A673 (cell line): ENCODE data around the gene COLEC12. TPM values are rescaled to one million over a fixed set of nuclear protein-coding genes. Genes with fewer than 3 reads are reported as not detected.
"Not testable (repeated sequence)": the region's sequence is repeated elsewhere in the genome, so short reads cannot be mapped to it uniquely, and the experiment has no call there.

ENCODE experiments used
- BruUV-seq: library from RNA; stranded (reverse); fragments of 400-500 nt; replicated peaks from 2 replicates; lab custom pipeline; 2021; lab: Mats Ljungman, UMichigan
- CTCF ChIA-PET: fragments of 300-600 bp; sonication (Branson Sonifier 250); formaldehyde crosslinking; loops from one replicate; lab custom pipeline; 2022; ENCODE audit warnings: antibody characterized with exemption; lab: Charles Lee
- POLR2A ChIA-PET: fragments of 300-600 bp; sonication (Branson Sonifier 250); formaldehyde crosslinking; loops from one replicate; lab custom pipeline; 2022; ENCODE audit warnings: antibody characterized with exemption; ENCODE audit not compliant: low non-redundant PET; lab: Charles Lee
- DNase-seq: peaks from one replicate; pipeline ENCODE4 v3.0.0-alpha.2; 2015; ENCODE audit warnings: low spot score
- H3K27ac ChIP-seq: fragments of 200-600 bp; sonication (generic); 2 replicates; pipeline ENCODE4 v1.5.1; 2016; ENCODE audit warnings: mixed run types, low read depth, mild to moderate bottlenecking, mixed read lengths, antibody characterized with exemption, low read length; ENCODE audit not compliant: poor library complexity, severe bottlenecking
- H3K27me3 ChIP-seq: fragments of 200-600 bp; sonication (generic); replicated peaks from 2 replicates; pipeline ENCODE4 v1.6.1; 2017; ENCODE audit warnings: mixed run types, low read depth, mild to moderate bottlenecking, mixed read lengths, antibody characterized with exemption, low read length; ENCODE audit not compliant: insufficient read depth, poor library complexity
- H3K36me3 ChIP-seq: fragments of 200-600 bp; sonication (generic); 2 replicates; pipeline ENCODE4 v1.6.1; 2016; ENCODE audit warnings: mixed run types, mild to moderate bottlenecking, mixed read lengths, antibody characterized with exemption, low read length; ENCODE audit not compliant: insufficient read depth, poor library complexity, severe bottlenecking
- H3K4me1 ChIP-seq: fragments of 200-600 bp; sonication (generic); 2 replicates; pipeline ENCODE4 v1.6.1; 2017; ENCODE audit warnings: mixed run types, mild to moderate bottlenecking, mixed read lengths, antibody characterized with exemption, low read length; ENCODE audit not compliant: insufficient read depth, poor library complexity, severe bottlenecking
- H3K4me3 ChIP-seq: fragments of 200-600 bp; sonication (generic); 2 replicates; pipeline ENCODE4 v1.5.1; 2016; ENCODE audit warnings: low read depth, mixed run types, mild to moderate bottlenecking, mixed read lengths, low read length; ENCODE audit not compliant: poor library complexity, severe bottlenecking
- H3K9me3 ChIP-seq: fragments of 200-600 bp; sonication (generic); 2 replicates; pipeline ENCODE4 v1.6.1; 2016; ENCODE audit warnings: mixed run types, low read depth, mild to moderate bottlenecking, mixed read lengths, antibody characterized with exemption, low read length; ENCODE audit not compliant: poor library complexity, severe bottlenecking
- EZH2 ChIP-seq: fragments of 200-600 bp; sonication (generic); IDR thresholded peaks from 2 replicates; pipeline ENCODE4 v1.6.1; 2017; ENCODE audit warnings: borderline replicate concordance, low read depth, mild to moderate bottlenecking, mixed read lengths, antibody characterized with exemption, low read length; ENCODE audit not compliant: poor library complexity, severe bottlenecking
- intact Hi-C: fragments of 100-400 bp; cut with micrococcal nuclease; formaldehyde crosslinking; loops from one replicate; pipeline ENCODE4 v1.10.0; 2022; ENCODE audit not compliant: unreplicated experiment
- total RNA-seq: library from RNA; stranded (reverse); gene quantifications from 2 replicates; pipeline ENCODE4 v1.2.3, GENCODE V29; 2021
- TF ChIP-seq, protein P1 (sequence below): fragments of 300-800, 200-600 bp; sonication (generic); conservative IDR thresholded peaks from 2 replicates; pipeline ENCODE4 v1.5.1; 2017; ENCODE audit warnings: low read depth, mild to moderate bottlenecking, antibody characterized with exemption, low read length, moderate library complexity, mixed read lengths

Gene COLEC12
- total RNA-seq, 1 experiment from 2014 or later: 0.86 TPM

DNA sequence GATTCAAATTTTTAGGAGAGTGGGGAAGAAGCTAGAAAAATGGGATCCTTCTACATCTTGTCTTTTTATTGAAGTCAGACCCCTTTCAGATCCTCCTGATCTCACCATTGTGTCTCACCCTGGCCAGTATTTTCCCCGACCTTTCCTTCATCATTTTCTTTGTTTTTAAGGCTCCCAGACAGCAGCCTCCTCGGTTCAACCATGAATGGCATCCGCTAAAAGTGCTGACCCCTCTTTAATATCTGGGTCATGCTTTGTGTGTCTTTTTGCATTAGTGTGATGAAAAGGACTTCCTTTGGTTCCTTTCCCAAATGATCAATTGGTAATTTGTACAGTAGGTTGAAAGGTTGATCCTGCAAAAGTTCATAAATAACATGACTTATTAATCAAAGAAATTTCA is 205.9 kb downstream of the COLEC12 start:
- H3K27ac ChIP-seq: no peak overlapping the region
- no peak for TF ChIP-seq EZH2
- TF ChIP-seq, protein P1, sequence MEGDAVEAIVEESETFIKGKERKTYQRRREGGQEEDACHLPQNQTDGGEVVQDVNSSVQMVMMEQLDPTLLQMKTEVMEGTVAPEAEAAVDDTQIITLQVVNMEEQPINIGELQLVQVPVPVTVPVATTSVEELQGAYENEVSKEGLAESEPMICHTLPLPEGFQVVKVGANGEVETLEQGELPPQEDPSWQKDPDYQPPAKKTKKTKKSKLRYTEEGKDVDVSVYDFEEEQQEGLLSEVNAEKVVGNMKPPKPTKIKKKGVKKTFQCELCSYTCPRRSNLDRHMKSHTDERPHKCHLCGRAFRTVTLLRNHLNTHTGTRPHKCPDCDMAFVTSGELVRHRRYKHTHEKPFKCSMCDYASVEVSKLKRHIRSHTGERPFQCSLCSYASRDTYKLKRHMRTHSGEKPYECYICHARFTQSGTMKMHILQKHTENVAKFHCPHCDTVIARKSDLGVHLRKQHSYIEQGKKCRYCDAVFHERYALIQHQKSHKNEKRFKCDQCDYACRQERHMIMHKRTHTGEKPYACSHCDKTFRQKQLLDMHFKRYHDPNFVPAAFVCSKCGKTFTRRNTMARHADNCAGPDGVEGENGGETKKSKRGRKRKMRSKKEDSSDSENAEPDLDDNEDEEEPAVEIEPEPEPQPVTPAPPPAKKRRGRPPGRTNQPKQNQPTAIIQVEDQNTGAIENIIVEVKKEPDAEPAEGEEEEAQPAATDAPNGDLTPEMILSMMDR: no peak
- no peaks in the 10 kb centered on the region for H3K36me3 ChIP-seq
- intact Hi-C loops: loop anchor here (5.0 kb wide), 2 partner anchors 173 to 538 kb away; no protein-coding TSS in a partner anchor
- ChIA-PET POLR2A (no interaction called here), CTCF (interaction anchor here (0.6 kb wide), 1 partner anchor 228 kb away, joined by 3 read pairs; no protein-coding TSS in a partner anchor)
- no peaks in the 10 kb centered on the region for H3K9me3 ChIP-seq
- no peaks in the 10 kb centered on the region for H3K4me1 ChIP-seq
- H3K27me3 ChIP-seq: no peaks in the 10 kb centered on the region
- BruUV-seq: no TSS peak
- H3K4me3 ChIP-seq: no peak overlapping the region
- no peak for DNase-seq

DNA sequence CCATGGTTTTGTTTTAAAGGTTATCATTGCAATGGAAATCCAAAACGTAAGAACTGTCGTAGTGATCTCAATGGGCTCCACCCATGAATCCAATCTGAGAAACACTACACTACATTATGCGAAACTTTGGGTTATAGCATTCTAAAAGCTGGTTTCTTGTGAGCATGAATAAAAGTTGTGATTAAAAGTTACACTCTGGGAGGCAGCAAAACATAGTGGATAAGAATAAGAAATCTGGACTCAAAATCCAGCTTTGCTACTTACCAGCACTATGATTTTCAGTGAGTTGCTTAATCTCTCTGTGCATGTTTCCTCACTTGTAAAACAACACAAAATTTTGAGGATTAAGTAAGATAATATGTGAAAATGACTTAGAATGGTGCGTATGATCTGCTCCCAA is 207.0 kb downstream of the COLEC12 start:
- no peak for DNase-seq
- TF ChIP-seq EZH2: no peak
- TF ChIP-seq, protein P1: no peak
- no peaks in the 10 kb centered on the region for H3K9me3 ChIP-seq
- ChIA-PET CTCF (interaction anchor here (0.9 kb wide), 2 partner anchors 325 to 546 kb away, joined by 3 read pairs; no protein-coding TSS in a partner anchor), POLR2A (no interaction called here)
- H3K4me1 ChIP-seq: no peaks in the 10 kb centered on the region
- no peaks in the 10 kb centered on the region for H3K27me3 ChIP-seq
- no peaks in the 10 kb centered on the region for H3K36me3 ChIP-seq
- H3K4me3 ChIP-seq: no peak overlapping the region
- intact Hi-C loops: loop anchor here (5.0 kb wide), 2 partner anchors 174 to 539 kb away; no protein-coding TSS in a partner anchor
- H3K27ac ChIP-seq: no peak overlapping the region
- no TSS peak for BruUV-seq

DNA sequence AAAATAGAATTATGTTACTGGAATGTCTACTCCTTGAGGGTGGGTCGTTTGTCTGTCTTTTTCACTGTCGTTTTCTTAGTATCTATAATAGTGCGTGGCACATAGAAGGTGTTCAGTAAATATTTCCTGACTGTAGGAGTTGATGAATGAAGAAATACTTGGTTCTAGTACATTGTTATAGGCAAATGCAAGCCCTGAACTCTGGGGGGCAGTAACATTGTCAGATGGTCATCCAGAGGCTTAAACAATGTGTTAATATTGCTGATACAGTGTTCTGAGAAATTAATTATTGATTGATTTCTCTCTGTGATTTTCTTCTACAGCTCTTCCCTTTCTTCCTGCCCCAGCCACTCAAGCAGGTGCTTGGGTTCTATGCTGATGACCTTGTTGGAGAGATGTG is 208.2 kb downstream of the COLEC12 start:
- ChIA-PET POLR2A (no interaction called here), CTCF (no interaction called here)
- H3K27ac ChIP-seq: no peak overlapping the region
- no peaks in the 10 kb centered on the region for H3K36me3 ChIP-seq
- no peaks in the 10 kb centered on the region for H3K4me1 ChIP-seq
- intact Hi-C loops: loop anchor here (5.0 kb wide), 2 partner anchors 175 to 540 kb away; no protein-coding TSS in a partner anchor
- no peak for TF ChIP-seq EZH2
- TF ChIP-seq, protein P1: peak; percentile 48
- no TSS peak for BruUV-seq
- H3K27me3 ChIP-seq: no peaks in the 10 kb centered on the region
- H3K4me3 ChIP-seq: no peak overlapping the region
- DNase-seq: peak; percentile 9
- H3K9me3 ChIP-seq: no peaks in the 10 kb centered on the region

DNA sequence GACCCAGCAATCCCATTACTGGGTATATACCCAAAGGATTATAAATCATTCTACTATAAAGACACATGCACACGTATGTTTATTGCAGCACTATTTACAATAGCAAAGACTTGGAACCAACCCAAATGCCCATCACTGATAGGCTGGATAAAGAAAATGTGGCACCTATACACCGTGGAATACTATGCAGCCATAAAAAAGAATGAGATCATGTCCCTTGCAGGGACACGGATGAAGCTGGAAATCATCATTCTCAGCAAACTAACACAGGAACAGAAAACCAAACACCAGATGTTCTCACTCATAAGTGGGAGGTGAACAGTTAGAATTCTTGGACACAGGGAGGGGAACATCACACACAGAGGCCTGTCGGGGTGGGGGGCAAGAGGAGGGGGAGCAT is 210.5 kb downstream of the COLEC12 start:
- intact Hi-C loops: loop anchor here (5.0 kb wide), 2 partner anchors 177 to 542 kb away; no protein-coding TSS in a partner anchor
- CTCF ChIA-PET, H3K36me3 ChIP-seq, H3K27ac ChIP-seq, H3K4me1 ChIP-seq, POLR2A ChIA-PET, H3K9me3 ChIP-seq, H3K27me3 ChIP-seq, H3K4me3 ChIP-seq, BruUV-seq, DNase-seq: not testable (repeated sequence)
